Ishikawa (cell line): ENCODE data around the gene EPB41.

ENCODE experiments used
- CEBPB ChIP-seq: IDR thresholded peaks from 2 replicates; pipeline ENCODE4 v1.6.1; 2012
- CREB1 ChIP-seq: IDR thresholded peaks from 2 replicates; pipeline ENCODE4 v1.6.1; 2012; ENCODE audit warnings: low read depth
- EGR1 ChIP-seq: IDR thresholded peaks from 2 replicates; pipeline ENCODE4 v1.6.1; 2012
- EP300 ChIP-seq: IDR thresholded peaks from 2 replicates; pipeline ENCODE4 v1.6.1; 2012; ENCODE audit warnings: borderline replicate concordance
- FOXM1 ChIP-seq: IDR thresholded peaks from 2 replicates; pipeline ENCODE4 v1.6.1; 2012; ENCODE audit warnings: low read depth, borderline replicate concordance
- MAX ChIP-seq: IDR thresholded peaks from 2 replicates; pipeline ENCODE4 v1.6.1; 2012
- NFIC ChIP-seq: IDR thresholded peaks from 2 replicates; pipeline ENCODE4 v1.6.1; 2012
- RAD21 ChIP-seq: IDR thresholded peaks from 2 replicates; pipeline ENCODE4 v1.6.1; 2012; ENCODE audit warnings: low read depth
- REST ChIP-seq: IDR thresholded peaks from 2 replicates; pipeline ENCODE4 v1.6.1; 2012; ENCODE audit warnings: low read depth, mild to moderate bottlenecking
- TAF1 ChIP-seq: IDR thresholded peaks from 2 replicates; pipeline ENCODE4 v1.6.1; 2012; ENCODE audit warnings: low read depth, mild to moderate bottlenecking
- TCF12 ChIP-seq: IDR thresholded peaks from 2 replicates; pipeline ENCODE4 v1.6.1; 2012; ENCODE audit warnings: low read depth
- TEAD4 ChIP-seq: IDR thresholded peaks from 2 replicates; pipeline ENCODE4 v1.6.1; 2012
- USF1 ChIP-seq: IDR thresholded peaks from 2 replicates; pipeline ENCODE4 v1.6.1; 2012
- YY1 ChIP-seq: IDR thresholded peaks from 2 replicates; pipeline ENCODE4 v1.6.1; 2012; ENCODE audit warnings: low read depth
- ZBTB7A ChIP-seq: IDR thresholded peaks from 2 replicates; pipeline ENCODE4 v1.6.1; 2012; ENCODE audit warnings: low read depth

EPB41 gene

GRCh38 chr1:28885472-28885877 lies 28.9 kb upstream of the EPB41 start:
- TF ChIP-seq CEBPB (no peak), EGR1 (no peak), ZBTB7A (no peak), TCF12 (no peak), YY1 (no peak), CREB1 (no peak), EP300 (no peak), RAD21 (no peak), TAF1 (no peak), NFIC (no peak), REST (no peak), MAX (no peak), USF1 (no peak), FOXM1 (no peak), TEAD4 (no peak)

- no peak for TF ChIP-seq ZBTB7A
- no peak for TF ChIP-seq CEBPB
- no peak for TF ChIP-seq TCF12
- no peak for TF ChIP-seq EGR1
- no peak for TF ChIP-seq EP300
- no peak for TF ChIP-seq TEAD4
- no peak for TF ChIP-seq YY1
- no peak for TF ChIP-seq USF1
- no peak for TF ChIP-seq RAD21
- no peak for TF ChIP-seq MAX
- no peak for TF ChIP-seq CREB1
- TF ChIP-seq NFIC, result no peak
- TF ChIP-seq FOXM1, result no peak
- no peak for TF ChIP-seq TAF1
- TF ChIP-seq REST, result no peak
These were observed 28.2 kb upstream of the EPB41 start for GRCh38 chr1:28885977-28886730.

- TF ChIP-seq MAX (peak; percentile 86), ZBTB7A (no peak; the same call in 1 of the 2 replicates), YY1 (no peak), RAD21 (no peak), FOXM1 (no peak), TAF1 (peak; percentile 70; the same call in 1 of the 2 replicates), CEBPB (peak; percentile 80), REST (no peak), NFIC (no peak), CREB1 (peak; percentile 86), TEAD4 (no peak), TCF12 (0 out of 2 replicates have a peak, but pooled peaks have one; percentile 30), EGR1 (no peak), EP300 (no peak), USF1 (peak; percentile 79)
These were observed 27.5 kb upstream of the EPB41 start for GRCh38 chr1:28886731-28887418.
